KMS-11 (cell line): ENCODE data around the gene ARL5C.

Source experiments
- H2AFZ ChIP-seq: fragments of 200-600 bp; sonication (generic); 2 replicates; pipeline ENCODE4 v1.6.1; 2016; ENCODE audit warnings: antibody characterized with exemption, mixed run types, low read depth
- H3K27ac ChIP-seq: fragments of 200-600 bp; sonication (generic); 2 replicates; pipeline ENCODE4 v1.6.1; 2016; ENCODE audit warnings: mild to moderate bottlenecking, mixed run types
- H3K27me3 ChIP-seq: fragments of 200-600 bp; sonication (generic); 2 replicates; pipeline ENCODE4 v1.6.1; 2017; ENCODE audit warnings: mild to moderate bottlenecking, low read depth, mixed run types, moderate library complexity; ENCODE audit not compliant: insufficient read depth
- H3K36me3 ChIP-seq: fragments of 200-600 bp; sonication (generic); 2 replicates; pipeline ENCODE4 v1.6.1; 2017; ENCODE audit warnings: mild to moderate bottlenecking, mixed run types; ENCODE audit not compliant: insufficient read depth
- H3K4me1 ChIP-seq: fragments of 200-600 bp; sonication (generic); 2 replicates; pipeline ENCODE4 v1.6.1; 2016; ENCODE audit warnings: mild to moderate bottlenecking, low read depth, mixed run types; ENCODE audit not compliant: poor library complexity, severe bottlenecking
- H3K4me2 ChIP-seq: fragments of 200-600 bp; sonication (generic); 2 replicates; pipeline ENCODE4 v1.7.0; 2016; ENCODE audit warnings: mild to moderate bottlenecking, mixed run types
- H3K4me3 ChIP-seq: fragments of 200-600 bp; sonication (generic); IDR thresholded peaks from 2 replicates; pipeline ENCODE4 v1.6.1; 2017; ENCODE audit warnings: low read depth, low read length, mixed read lengths; ENCODE audit not compliant: insufficient read depth
- H3K79me2 ChIP-seq: fragments of 200-600 bp; sonication (generic); 2 replicates; pipeline ENCODE4 v1.6.1; 2016; ENCODE audit warnings: low read depth, mixed run types; ENCODE audit not compliant: insufficient read depth
- H3K9ac ChIP-seq: fragments of 200-600 bp; sonication (generic); 2 replicates; pipeline ENCODE4 v1.6.1; 2016; ENCODE audit warnings: mild to moderate bottlenecking, mixed run types
- H4K20me1 ChIP-seq: fragments of 200-600 bp; sonication (generic); 2 replicates; pipeline ENCODE4 v1.6.1; 2016; ENCODE audit warnings: mild to moderate bottlenecking, mixed run types; ENCODE audit not compliant: insufficient read depth
- CTCF ChIP-seq: fragments of 200-600 bp; sonication (generic); conservative IDR thresholded peaks from 2 replicates; pipeline ENCODE4 v1.6.1; 2017; ENCODE audit warnings: low read depth, mild to moderate bottlenecking, antibody characterized with exemption, low read length, moderate library complexity, mixed read lengths

Gene ARL5C

GRCh38 chr17:39147221-39148185 is 18.5 kb downstream of the ARL5C start:
- peaks cover 5% of the 10 kb centered on the region for H3K4me1 ChIP-seq
- H3K4me2 ChIP-seq = no peak overlapping the region

GRCh38 chr17:39146273-39146672 is 19.7 kb downstream of the ARL5C start:
- no peak overlapping the region for H3K4me2 ChIP-seq
- H3K36me3 ChIP-seq = no peaks in the 10 kb centered on the region
- H3K4me3 ChIP-seq = no peak overlapping the region
- H4K20me1 ChIP-seq = no peaks in the 10 kb centered on the region
- H3K9ac ChIP-seq = no peak overlapping the region
- no peak overlapping the region for H2AFZ ChIP-seq
- no peak for TF ChIP-seq CTCF
- H3K27me3 ChIP-seq = peaks cover 9% of the 10 kb centered on the region; the same call in 1 of the 2 replicates
- H3K79me2 ChIP-seq = no peaks in the 10 kb centered on the region
- H3K27ac ChIP-seq = no peak overlapping the region
- H3K4me1 ChIP-seq = no peaks in the 10 kb centered on the region

More at GRCh38 chr17:39147221-39148185, 18.5 kb downstream of the ARL5C start:
- no peak overlapping the region for H3K4me3 ChIP-seq
- H3K79me2 ChIP-seq = no peaks in the 10 kb centered on the region
- no peak overlapping the region for H2AFZ ChIP-seq
- H3K27me3 ChIP-seq = peaks cover 9% of the 10 kb centered on the region; the same call in 1 of the 2 replicates
- H4K20me1 ChIP-seq = no peaks in the 10 kb centered on the region
- TF ChIP-seq CTCF = no peak
- H3K27ac ChIP-seq = no peak overlapping the region
- no peak overlapping the region for H3K9ac ChIP-seq
- no peaks in the 10 kb centered on the region for H3K36me3 ChIP-seq

GRCh38 chr17:39145143-39145542 is 20.8 kb downstream of the ARL5C start:
- no peak overlapping the region for H3K4me3 ChIP-seq
- H3K79me2 ChIP-seq = no peaks in the 10 kb centered on the region
- H3K27ac ChIP-seq = no peak overlapping the region
- H3K4me1 ChIP-seq = no peaks in the 10 kb centered on the region
- H3K36me3 ChIP-seq = no peaks in the 10 kb centered on the region
- no peak overlapping the region for H2AFZ ChIP-seq
- no peak overlapping the region for H3K9ac ChIP-seq
- no peak for TF ChIP-seq CTCF
- H3K4me2 ChIP-seq = no peak overlapping the region
- peaks cover 7% of the 10 kb centered on the region; the same call in 1 of the 2 replicates for H3K27me3 ChIP-seq
- no peaks in the 10 kb centered on the region for H4K20me1 ChIP-seq

- H3K9ac ChIP-seq = no peak overlapping the region
- no peak overlapping the region for H2AFZ ChIP-seq
- no peak overlapping the region for H3K27ac ChIP-seq
- H3K4me3 ChIP-seq = no peak overlapping the region
- H3K79me2 ChIP-seq = no peaks in the 10 kb centered on the region
- no peaks in the 10 kb centered on the region for H3K4me1 ChIP-seq
- H4K20me1 ChIP-seq = no peaks in the 10 kb centered on the region
- no peaks in the 10 kb centered on the region for H3K27me3 ChIP-seq
- no peak overlapping the region for H3K4me2 ChIP-seq
- no peak for TF ChIP-seq CTCF
- no peaks in the 10 kb centered on the region for H3K36me3 ChIP-seq
Measured at GRCh38 chr17:39144416-39144840, 21.5 kb downstream of the ARL5C start.
